ENCODE measurements around the gene SPHKAP. TPM values are rescaled to one million over a fixed set of nuclear protein-coding genes. Genes with fewer than 3 reads are reported as not detected.
"Not testable (repeated sequence)": the region's sequence is repeated elsewhere in the genome, so short reads cannot be mapped to it uniquely, and the experiment has no call there.

Gene SPHKAP
- polyA plus RNA-seq, 1 of the 3 experiments (the other 2 are of a cell fraction): not detected

GRCh38 chr2:228227466-228227865, 46.0 kb upstream of the SPHKAP start:
- Histone ChIP-seq H4K20me1 (ENCODE audit: insufficient read depth) (no peaks in the 10 kb centered on the region), H3F3A (replicated peaks; ENCODE audit: insufficient read depth) (no peaks in the 10 kb centered on the region), H3K9me3 (no peaks in the 10 kb centered on the region), H3K27ac (ENCODE audit: low read depth in 2 of 2, low read length in 1 of 2) (no peak overlapping the region), H3K4me2 (no peak overlapping the region), H3K79me2 (ENCODE audit: insufficient read depth) (no peaks in the 10 kb centered on the region), H3K4me1 (ENCODE audit: control insufficient read depth in 1 of 2, insufficient read depth in 2 of 2, low read depth in 1 of 2, low read length in 1 of 2) (no peaks in the 10 kb centered on the region), H3K9ac (no peak overlapping the region), H3K9me2 (no peaks in the 10 kb centered on the region), H3K27me3 (ENCODE audit: insufficient read depth) (no peaks in the 10 kb centered on the region), H2AFZ (ENCODE audit: low read depth) (no peak overlapping the region), H3K4me3 (ENCODE audit: low read depth in 2 of 2, low read length in 1 of 2) (no peak overlapping the region), H3K36me3 (replicated peaks in 1 of 2; ENCODE audit: control insufficient read depth in 1 of 2, insufficient read depth in 2 of 2, low read length in 1 of 2) (no peaks in the 10 kb centered on the region)
- CTCF ChIA-PET: no interaction called here
- WGBS (ENCODE audit: low lambda C conversion rate): 5% methylated on average over 6 of the region's 6 CpGs
- no peak for DNase-seq
- no peak for TF ChIP-seq JUND (IDR thresholded peaks at IDR 0.05)
- no peak for TF ChIP-seq GATA2 (CRISPR knock-in tag; IDR thresholded peaks at IDR 0.05)
- POLR2A ChIA-PET: no interaction called here

- no peak overlapping the region for H3K27ac ChIP-seq (ENCODE audit: low read depth in 2 of 2, low read length in 1 of 2)
- no peak for TF ChIP-seq YY1 (IDR thresholded peaks at IDR 0.05; ENCODE audit: low read depth)
- TF ChIP-seq MAX (IDR thresholded peaks at IDR 0.05; ENCODE audit: low read depth): no peak
- no peak for TF ChIP-seq RCOR1 (IDR thresholded peaks at IDR 0.05; ENCODE audit: low read length)
- TF ChIP-seq TEAD4 (IDR thresholded peaks at IDR 0.05; ENCODE audit: borderline replicate concordance, insufficient read depth): no peak
- no peak for TF ChIP-seq TAF1 (IDR thresholded peaks at IDR 0.05; ENCODE audit: borderline replicate concordance, low read depth, low read length)
- no peak for TF ChIP-seq ZBTB33 (IDR thresholded peaks at IDR 0.05; ENCODE audit: borderline replicate concordance, low read depth)
- TF ChIP-seq FOXJ3 (CRISPR knock-in tag; IDR thresholded peaks at IDR 0.05): no peak
- TF ChIP-seq CHD2 (IDR thresholded peaks at IDR 0.05; ENCODE audit: low read length, partially characterized antibody): no peak
- no peak for TF ChIP-seq SMC3 (IDR thresholded peaks at IDR 0.05; ENCODE audit: low read depth, low read length)
- no peak for TF ChIP-seq PBX3 (IDR thresholded peaks at IDR 0.05)
- TF ChIP-seq EZH2phosphoT487 (IDR thresholded peaks at IDR 0.05; ENCODE audit: borderline replicate concordance, low read depth): no peak
- no peak for TF ChIP-seq POLR2AphosphoS5 (IDR thresholded peaks at IDR 0.05; ENCODE audit: low read depth, low read length)
- no peak for TF ChIP-seq GABPA (IDR thresholded peaks at IDR 0.05; ENCODE audit: low read depth)
- TF ChIP-seq TCF12 (IDR thresholded peaks at IDR 0.05): no peak
- TF ChIP-seq EP300 (IDR thresholded peaks at IDR 0.05; ENCODE audit: borderline replicate concordance in 1 of 2, low read depth in 1 of 2, low read length in 1 of 2): no peak
- TF ChIP-seq USF2 (IDR thresholded peaks at IDR 0.05; ENCODE audit: borderline replicate concordance, low read depth, low read length): no peak
- no peaks in the 10 kb centered on the region for H3K4me1 ChIP-seq (ENCODE audit: control insufficient read depth in 1 of 2, insufficient read depth in 2 of 2, low read depth in 1 of 2, low read length in 1 of 2)
- H3K27me3 ChIP-seq (ENCODE audit: insufficient read depth): no peaks in the 10 kb centered on the region
- no peak overlapping the region for H2AFZ ChIP-seq (ENCODE audit: low read depth)
- no peak overlapping the region for H3K4me3 ChIP-seq (ENCODE audit: low read depth in 2 of 2, low read length in 1 of 2)
- ChIA-PET POLR2A (no interaction called here), CTCF (no interaction called here)
- H4K20me1 ChIP-seq (ENCODE audit: insufficient read depth): no peaks in the 10 kb centered on the region
- H3K9me3 ChIP-seq: no peaks in the 10 kb centered on the region
- DNase-seq: no peak
- H3K36me3 ChIP-seq (replicated peaks in 1 of 2; ENCODE audit: control insufficient read depth in 1 of 2, insufficient read depth in 2 of 2, low read length in 1 of 2): no peaks in the 10 kb centered on the region
- no peak overlapping the region for H3K4me2 ChIP-seq
- H3K9me2 ChIP-seq: no peaks in the 10 kb centered on the region
- no peaks in the 10 kb centered on the region for H3K79me2 ChIP-seq (ENCODE audit: insufficient read depth)
- no peaks in the 10 kb centered on the region for H3F3A ChIP-seq (replicated peaks; ENCODE audit: insufficient read depth)
- no peak overlapping the region for H3K9ac ChIP-seq
Observed at GRCh38 chr2:228224410-228224809, 42.9 kb upstream of the SPHKAP start.

GRCh38 chr2:228218593-228218992, 37.1 kb upstream of the SPHKAP start:
- H3K9ac ChIP-seq; H3K27me3 ChIP-seq (ENCODE audit: insufficient read depth); H3K9me3 ChIP-seq; H3K4me3 ChIP-seq (ENCODE audit: low read depth in 2 of 2, low read length in 1 of 2); H3K4me1 ChIP-seq (ENCODE audit: control insufficient read depth in 1 of 2, insufficient read depth in 2 of 2, low read depth in 1 of 2, low read length in 1 of 2); H4K20me1 ChIP-seq (ENCODE audit: insufficient read depth); H3K79me2 ChIP-seq (ENCODE audit: insufficient read depth); H3K27ac ChIP-seq (ENCODE audit: low read depth in 2 of 2, low read length in 1 of 2); H3K9me2 ChIP-seq; H3K36me3 ChIP-seq (replicated peaks in 1 of 2; ENCODE audit: control insufficient read depth in 1 of 2, insufficient read depth in 2 of 2, low read length in 1 of 2); DNase-seq; H2AFZ ChIP-seq (ENCODE audit: low read depth); POLR2A ChIA-PET; H3K4me2 ChIP-seq; CTCF ChIA-PET; H3F3A ChIP-seq (replicated peaks; ENCODE audit: insufficient read depth): not testable (repeated sequence)
- WGBS (ENCODE audit: low lambda C conversion rate): 0% methylated on average over 2 of the region's 2 CpGs
